Fibroblast of the aortic adventitia (primary cell): ENCODE measurements around the gene NIF3L1. TPM values are rescaled to one million over a fixed set of nuclear protein-coding genes. Genes with fewer than 3 reads are reported as not detected.

Source experiments
- DNase-seq: peaks from one replicate; pipeline ENCODE4 v3.0.0-alpha.2; 2010; ENCODE audit warnings: low read depth
- H3K4me3 ChIP-seq: 2 replicates; pipeline ENCODE4 v1.5.1; 2011; ENCODE audit warnings: low read depth, mild to moderate bottlenecking, control low read depth, low read length, moderate library complexity
- small RNA-seq: library from RNA; depleted of rRNA; stranded (forward); fragments of <200 nt; gene quantifications from one replicate; pipeline ENCODE3, GENCODE V24; 2012
- total RNA-seq: library from RNA; depleted of rRNA; stranded (reverse); fragments of >200 nt; gene quantifications from 2 replicates; pipeline ENCODE4 v1.2.3, GENCODE V29; 2012; ENCODE audit warnings: low replicate concordance
- TF ChIP-seq, protein P1 (sequence below): IDR thresholded peaks from 2 replicates; pipeline ENCODE4 v1.5.1; 2011; ENCODE audit warnings: mild to moderate bottlenecking, low read length, control low read depth, inconsistent platforms; ENCODE audit not compliant: insufficient read depth

Gene NIF3L1
- total RNA-seq, 1 donor, result 38.5 TPM

DNA sequence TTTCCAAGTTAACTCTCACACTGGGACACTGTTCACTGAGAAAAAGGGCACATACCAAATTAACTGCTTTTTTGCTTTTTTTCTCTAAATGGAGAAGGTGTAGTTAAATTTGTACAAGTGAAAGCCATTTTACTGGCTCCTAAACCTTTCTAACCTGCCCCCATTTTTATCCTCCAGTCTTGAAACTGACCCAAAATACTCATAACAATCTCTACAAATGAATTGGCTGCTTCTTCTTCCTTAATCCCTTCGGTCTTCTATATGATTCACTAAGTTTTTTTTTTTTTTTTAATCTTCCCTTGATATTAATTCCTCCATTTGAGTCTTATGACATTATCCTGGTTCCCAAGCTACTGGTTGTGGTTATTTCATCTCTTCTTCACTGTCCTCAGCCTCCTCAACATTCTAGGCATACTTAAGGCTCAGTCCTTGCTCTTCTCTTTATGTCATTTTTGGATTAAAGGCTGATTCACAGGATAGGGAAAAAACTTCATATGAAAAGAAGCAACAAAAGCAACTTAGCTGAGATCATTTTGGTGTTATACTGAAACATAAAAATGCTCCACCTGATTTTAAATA, 54.4 kb downstream of the NIF3L1 start:
- no peak overlapping the region for H3K4me3 ChIP-seq
- TF ChIP-seq, protein P1, sequence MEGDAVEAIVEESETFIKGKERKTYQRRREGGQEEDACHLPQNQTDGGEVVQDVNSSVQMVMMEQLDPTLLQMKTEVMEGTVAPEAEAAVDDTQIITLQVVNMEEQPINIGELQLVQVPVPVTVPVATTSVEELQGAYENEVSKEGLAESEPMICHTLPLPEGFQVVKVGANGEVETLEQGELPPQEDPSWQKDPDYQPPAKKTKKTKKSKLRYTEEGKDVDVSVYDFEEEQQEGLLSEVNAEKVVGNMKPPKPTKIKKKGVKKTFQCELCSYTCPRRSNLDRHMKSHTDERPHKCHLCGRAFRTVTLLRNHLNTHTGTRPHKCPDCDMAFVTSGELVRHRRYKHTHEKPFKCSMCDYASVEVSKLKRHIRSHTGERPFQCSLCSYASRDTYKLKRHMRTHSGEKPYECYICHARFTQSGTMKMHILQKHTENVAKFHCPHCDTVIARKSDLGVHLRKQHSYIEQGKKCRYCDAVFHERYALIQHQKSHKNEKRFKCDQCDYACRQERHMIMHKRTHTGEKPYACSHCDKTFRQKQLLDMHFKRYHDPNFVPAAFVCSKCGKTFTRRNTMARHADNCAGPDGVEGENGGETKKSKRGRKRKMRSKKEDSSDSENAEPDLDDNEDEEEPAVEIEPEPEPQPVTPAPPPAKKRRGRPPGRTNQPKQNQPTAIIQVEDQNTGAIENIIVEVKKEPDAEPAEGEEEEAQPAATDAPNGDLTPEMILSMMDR, result no peak
- DNase-seq, result no peak

DNA sequence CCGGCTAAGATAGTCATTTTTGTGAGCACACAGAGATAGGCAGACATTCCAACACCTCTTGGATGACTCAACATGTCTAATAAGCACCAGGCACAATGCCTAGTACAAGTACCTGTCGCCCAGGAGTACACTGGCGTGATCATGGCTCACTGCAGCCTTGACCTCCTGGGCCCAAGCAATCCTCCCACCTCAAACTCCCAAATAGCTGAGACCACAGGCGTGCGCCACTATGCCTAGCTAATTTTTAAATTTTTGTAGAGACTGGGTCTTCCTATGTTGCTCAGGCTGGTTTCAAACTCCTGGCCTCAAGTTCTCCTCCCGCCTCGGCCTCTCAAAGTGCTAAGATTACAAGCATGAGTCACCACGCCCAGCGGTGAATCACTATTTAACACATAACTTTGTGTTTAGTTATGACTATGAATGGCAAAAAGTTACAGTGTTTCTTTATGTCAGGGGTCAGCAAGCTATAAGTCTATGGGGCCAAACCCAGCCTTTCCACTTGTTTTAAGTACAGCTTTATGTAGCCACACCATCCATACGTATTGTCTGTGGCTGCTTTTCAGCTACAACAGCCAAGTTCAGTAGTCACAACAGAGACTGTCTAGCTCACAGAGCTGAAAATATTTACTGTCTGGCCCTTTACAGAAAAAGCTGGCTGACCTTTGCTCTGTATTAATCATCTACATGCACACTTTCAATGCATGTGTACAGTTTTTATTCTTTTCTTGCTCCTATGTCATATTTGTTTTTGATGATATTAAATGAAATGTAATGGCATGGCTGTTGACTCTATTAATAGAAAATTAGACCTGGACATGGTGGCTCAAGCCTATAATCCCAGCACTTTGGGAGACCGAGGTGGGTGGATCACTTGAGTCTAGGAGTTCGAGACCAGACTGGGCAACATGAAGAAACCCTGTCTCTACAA, 55.6 kb downstream of the NIF3L1 start:
- H3K4me3 ChIP-seq, result no peak overlapping the region
- TF ChIP-seq, protein P1, result no peak
- DNase-seq, result peak; percentile 86

DNA sequence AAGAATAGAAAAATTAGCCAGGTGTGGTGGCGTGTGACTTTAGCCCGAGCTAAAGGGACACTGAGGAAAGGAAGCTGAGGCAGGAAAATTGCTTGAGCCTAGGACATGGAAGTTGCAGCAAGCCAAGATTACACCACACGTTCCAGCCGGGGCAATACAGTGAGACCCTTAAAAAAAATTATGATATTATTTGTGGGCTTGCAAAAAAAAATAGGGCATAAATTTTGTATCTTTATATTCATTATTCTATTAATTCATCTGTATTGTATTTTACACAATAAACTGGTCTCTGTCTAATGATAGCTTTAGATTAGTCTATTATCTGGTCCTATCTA, 56.2 kb downstream of the NIF3L1 start:
- TF ChIP-seq, protein P1, result no peak
- no peak overlapping the region for H3K4me3 ChIP-seq
- DNase-seq, result no peak

DNA sequence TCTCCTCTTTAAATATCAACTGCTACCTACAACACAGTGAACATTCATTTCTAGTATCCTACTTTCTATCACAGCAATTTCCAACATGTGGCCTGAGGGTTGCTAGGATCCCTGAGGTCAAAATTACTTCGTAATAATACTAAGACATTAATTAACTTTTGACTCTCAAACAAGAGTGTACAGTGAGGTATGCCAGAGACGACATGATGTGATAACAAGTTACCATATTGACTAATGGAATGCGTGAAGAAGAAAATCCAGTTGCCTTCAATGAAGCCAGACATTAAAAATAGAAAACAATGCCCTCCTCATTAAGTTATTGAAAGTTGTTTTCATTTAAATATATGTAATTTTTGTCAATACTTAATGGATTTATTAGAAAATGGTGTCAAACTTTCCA, 61.2 kb downstream of the NIF3L1 start:
- TF ChIP-seq, protein P1, result no peak
- DNase-seq, result no peak

More for the DNA sequence above, 61.2 kb downstream of the NIF3L1 start:
- no peak overlapping the region for H3K4me3 ChIP-seq

Small RNAs within 50 kb of the gene (small RNA-seq; reads per million reads assigned to genes)
- gene RF00019, result not detected
- gene RNA5SP115, result not detected
- gene RNU6-312P, result not detected
- not detected for gene RNU6-762P

Other genes starting within 250 kb of the NIF3L1 start
- 931 and 1,135 TPM in 2 replicates for gene BZW1, start 77.5 kb upstream of the NIF3L1 start, total RNA-seq
- gene CLK1, start 24.7 kb upstream of the NIF3L1 start, total RNA-seq, result 59.8 and 175 TPM in 2 replicates
- gene PPIL3, start 294 bp upstream of the NIF3L1 start, total RNA-seq, result 47.3 and 50.0 TPM in 2 replicates
- gene ORC2, start 74.3 kb downstream of the NIF3L1 start, total RNA-seq, result 12.7 and 17.4 TPM in 2 replicates
- 6.2 and 11.7 TPM in 2 replicates for gene HYCC2, start 182.3 kb downstream of the NIF3L1 start, total RNA-seq
- gene NDUFB3, start 182.6 kb downstream of the NIF3L1 start, total RNA-seq, result 70.3 and 198 TPM in 2 replicates
- 71.5 and 134 TPM in 2 replicates for gene CFLAR, start 226.8 kb downstream of the NIF3L1 start, total RNA-seq